PC-9 (cell line): Measurements from ENCODE around the gene FGF9.

Experiments used
- EZH2 ChIP-seq: fragments of 200-600 bp; sonication (generic); IDR thresholded peaks from 2 replicates; pipeline ENCODE4 v1.8.0; 2017; ENCODE audit warnings: antibody characterized with exemption, low read depth
- TF ChIP-seq, protein P1 (sequence below): fragments of 200-600 bp; sonication (generic); conservative IDR thresholded peaks from 2 replicates; pipeline ENCODE4 v1.6.1; 2017; ENCODE audit warnings: mixed run types, antibody characterized with exemption, mild to moderate bottlenecking, moderate library complexity

DNA sequence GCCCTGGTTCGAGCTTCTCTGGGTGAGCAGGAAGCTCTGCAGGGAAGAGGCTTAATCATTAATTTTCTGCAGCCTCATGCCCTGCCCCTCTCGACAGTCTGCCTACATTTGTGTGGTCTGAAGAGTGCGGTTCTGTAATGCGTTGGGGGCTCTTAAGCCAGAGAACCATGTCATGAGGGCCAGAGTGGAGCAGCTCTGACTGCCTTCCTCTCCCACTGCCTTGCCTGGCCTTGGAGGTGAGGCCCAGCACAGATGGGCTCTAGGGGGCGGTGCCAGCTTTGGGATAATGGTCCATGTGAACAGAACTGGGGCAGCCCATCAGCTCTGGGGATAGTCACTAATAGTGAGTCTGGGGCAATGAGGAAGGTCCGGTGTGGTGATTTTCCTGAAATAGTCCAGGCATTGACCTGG is 5.7 kb downstream of the FGF9 start:
- TF ChIP-seq, protein P1, sequence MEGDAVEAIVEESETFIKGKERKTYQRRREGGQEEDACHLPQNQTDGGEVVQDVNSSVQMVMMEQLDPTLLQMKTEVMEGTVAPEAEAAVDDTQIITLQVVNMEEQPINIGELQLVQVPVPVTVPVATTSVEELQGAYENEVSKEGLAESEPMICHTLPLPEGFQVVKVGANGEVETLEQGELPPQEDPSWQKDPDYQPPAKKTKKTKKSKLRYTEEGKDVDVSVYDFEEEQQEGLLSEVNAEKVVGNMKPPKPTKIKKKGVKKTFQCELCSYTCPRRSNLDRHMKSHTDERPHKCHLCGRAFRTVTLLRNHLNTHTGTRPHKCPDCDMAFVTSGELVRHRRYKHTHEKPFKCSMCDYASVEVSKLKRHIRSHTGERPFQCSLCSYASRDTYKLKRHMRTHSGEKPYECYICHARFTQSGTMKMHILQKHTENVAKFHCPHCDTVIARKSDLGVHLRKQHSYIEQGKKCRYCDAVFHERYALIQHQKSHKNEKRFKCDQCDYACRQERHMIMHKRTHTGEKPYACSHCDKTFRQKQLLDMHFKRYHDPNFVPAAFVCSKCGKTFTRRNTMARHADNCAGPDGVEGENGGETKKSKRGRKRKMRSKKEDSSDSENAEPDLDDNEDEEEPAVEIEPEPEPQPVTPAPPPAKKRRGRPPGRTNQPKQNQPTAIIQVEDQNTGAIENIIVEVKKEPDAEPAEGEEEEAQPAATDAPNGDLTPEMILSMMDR: no peak
- no peak for TF ChIP-seq EZH2
